ENCODE data around the gene ARHGAP9. TPM values are rescaled to one million over a fixed set of nuclear protein-coding genes. Genes with fewer than 3 reads are reported as not detected.

The ARHGAP9 gene
- total RNA-seq, 3 donors from 2014 or later (not counting 1 experiment from before 2014, with no cell fraction given), result 558 to 1,091 (median 1,015) TPM

- H3K27me3 ChIP-seq (ENCODE audit: control insufficient read depth, insufficient read depth, low read length), result no peaks in the 10 kb centered on the region
- DNase-seq (no peak), ATAC-seq (no peak)
- H3K4me3 ChIP-seq (ENCODE audit: low read length), result no peak overlapping the region
- Mint-ChIP-seq H3K9me3 (no peaks in the 10 kb centered on the region), H3K27me3 (ENCODE audit: low read depth in 2 of 2) (no peaks in the 10 kb centered on the region), H3K27ac (peak overlapping the region; percentile 86 to 99), H3K4me3 (peak overlapping the region; percentile 91), H3K36me3 (peaks cover 5% of the 10 kb centered on the region), H3K4me1 (peaks cover 18 to 70% of the 10 kb centered on the region in 2 donors)
- H3K9me3 ChIP-seq (ENCODE audit: control insufficient read depth, insufficient read depth, low read length), result no peaks in the 10 kb centered on the region
- no peak for TF ChIP-seq CTCF (IDR thresholded peaks at IDR 0.05)
- H3K27ac ChIP-seq (ENCODE audit: low read length), result no peak overlapping the region
- 88% methylated on average over 11 of the region's 11 CpGs for WGBS (ENCODE audit: insufficient coverage)
- intact Hi-C loops (cut with micrococcal nuclease), result loop anchor here (5.0 kb wide), 1 partner anchor 167 kb away; the partner anchor contains the start of gene OS9
- peaks cover 44% of the 10 kb centered on the region for H3K36me3 ChIP-seq (ENCODE audit: control insufficient read depth, insufficient read depth, low read length)
- peaks cover 42% of the 10 kb centered on the region for H3K4me1 ChIP-seq (ENCODE audit: control insufficient read depth, insufficient read depth, low read length)
Observed at GRCh38 chr12:57524814-57525614, 45.3 kb upstream of the ARHGAP9 start.

- no peak for TF ChIP-seq CTCF (IDR thresholded peaks at IDR 0.05)
- Histone ChIP-seq H3K27me3 (ENCODE audit: control insufficient read depth, insufficient read depth, low read length) (no peaks in the 10 kb centered on the region), H3K36me3 (ENCODE audit: control insufficient read depth, insufficient read depth, low read length) (peaks cover 35% of the 10 kb centered on the region), H3K4me1 (ENCODE audit: control insufficient read depth, insufficient read depth, low read length) (peaks cover 53% of the 10 kb centered on the region), H3K27ac (ENCODE audit: low read length) (peak overlapping the region; percentile 79), H3K9me3 (ENCODE audit: control insufficient read depth, insufficient read depth, low read length) (no peaks in the 10 kb centered on the region), H3K4me3 (ENCODE audit: low read length) (peak overlapping the region; percentile 71)
- WGBS (ENCODE audit: insufficient coverage), result 77% methylated on average over 14 of the region's 14 CpGs
- H3K4me3 Mint-ChIP-seq, result peak overlapping the region; percentile 91
- peaks cover 24 to 74% of the 10 kb centered on the region in 2 donors for H3K4me1 Mint-ChIP-seq
- H3K27me3 Mint-ChIP-seq (ENCODE audit: low read depth in 2 of 2), result no peaks in the 10 kb centered on the region
- ATAC-seq (no peak), DNase-seq (peak in 1 of 2 donors; percentile 63)
- intact Hi-C loops (cut with micrococcal nuclease), result loop anchor here (2.0 to 5.0 kb wide), 2 partner anchors 37 to 168 kb away; partner anchors contain the start of gene OS9
- no peaks in the 10 kb centered on the region for H3K9me3 Mint-ChIP-seq
- no peaks in the 10 kb centered on the region for H3K36me3 Mint-ChIP-seq
- H3K27ac Mint-ChIP-seq, result peak overlapping the region; percentile 86 to 99
Observed at GRCh38 chr12:57523706-57524614, 44.3 kb upstream of the ARHGAP9 start.

- Histone ChIP-seq H3K4me3 (ENCODE audit: low read length) (peak overlapping the region; percentile 71), H3K27ac (ENCODE audit: low read length) (peak overlapping the region; percentile 79), H3K36me3 (ENCODE audit: control insufficient read depth, insufficient read depth, low read length) (peaks cover 29% of the 10 kb centered on the region), H3K4me1 (ENCODE audit: control insufficient read depth, insufficient read depth, low read length) (peaks cover 61% of the 10 kb centered on the region), H3K27me3 (ENCODE audit: control insufficient read depth, insufficient read depth, low read length) (no peaks in the 10 kb centered on the region), H3K9me3 (ENCODE audit: control insufficient read depth, insufficient read depth, low read length) (no peaks in the 10 kb centered on the region)
- TF ChIP-seq CTCF (IDR thresholded peaks at IDR 0.05), result no peak
- Mint-ChIP-seq H3K4me3 (peak overlapping the region; percentile 91), H3K36me3 (no peaks in the 10 kb centered on the region), H3K9me3 (no peaks in the 10 kb centered on the region), H3K4me1 (peaks cover 32 to 82% of the 10 kb centered on the region in 2 donors), H3K27ac (peak overlapping the region; percentile 99), H3K27me3 (ENCODE audit: low read depth in 2 of 2) (no peaks in the 10 kb centered on the region)
- intact Hi-C loops (cut with micrococcal nuclease), result loop anchor here (2.0 to 5.0 kb wide), 2 partner anchors 36 to 169 kb away; partner anchors contain the start of gene OS9
- whole genome bisulfite sequencing (ENCODE audit: insufficient coverage), result 2% methylated on average over 17 of the region's 38 CpGs
- DNase-seq, result peak in 1 of 2 donors; percentile 70
- ATAC-seq, result no peak
Observed at GRCh38 chr12:57522887-57523705, 43.4 kb upstream of the ARHGAP9 start.
